ENCODE measurements around the gene OTOG.

Gene OTOG

DNA sequence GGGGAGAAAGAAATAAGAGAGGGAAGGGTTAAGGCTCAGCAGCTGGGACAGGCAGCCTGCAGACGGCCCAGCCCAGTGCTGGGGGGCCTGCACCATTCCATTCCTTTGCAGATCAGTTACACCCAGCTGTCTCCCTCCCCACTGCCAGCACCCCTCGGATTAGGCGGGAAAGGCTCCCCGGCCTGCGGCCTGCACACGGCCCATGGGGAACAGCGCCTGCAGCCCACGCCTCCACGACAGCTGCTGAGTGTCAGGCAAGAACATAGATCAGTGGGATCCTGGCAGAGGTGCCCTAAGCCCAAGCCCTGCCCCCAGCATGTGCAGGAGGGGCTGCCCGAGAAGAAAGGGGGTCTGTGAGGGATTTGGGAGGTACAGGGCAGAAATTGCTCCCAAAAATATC lies 106.6 kb downstream of the OTOG start:
- no peak for DNase-seq

GRCh38 chr11:17655682-17656081 lies 108.6 kb downstream of the OTOG start:
- no peak for DNase-seq

DNA sequence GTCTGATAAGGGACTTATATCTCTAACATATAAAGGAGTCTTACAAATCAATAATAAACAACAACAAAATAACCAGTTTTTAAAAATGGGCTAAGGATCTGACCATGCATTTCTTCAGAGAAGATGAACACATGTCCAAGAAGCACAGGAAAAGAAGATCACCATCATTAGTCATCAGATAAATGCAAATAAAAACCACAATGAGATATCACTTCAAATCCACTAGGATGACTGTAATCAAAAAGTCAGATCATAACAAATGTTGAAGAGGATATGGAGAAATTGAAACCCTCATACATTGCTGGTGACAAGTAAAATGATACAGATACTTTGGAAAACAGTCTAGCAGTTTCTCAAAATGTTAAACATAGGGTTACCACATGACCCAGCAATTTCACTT lies 111.2 kb downstream of the OTOG start:
- no peak for DNase-seq

GRCh38 chr11:17668166-17668565 lies 121.1 kb downstream of the OTOG start:
- no peak for DNase-seq

DNA sequence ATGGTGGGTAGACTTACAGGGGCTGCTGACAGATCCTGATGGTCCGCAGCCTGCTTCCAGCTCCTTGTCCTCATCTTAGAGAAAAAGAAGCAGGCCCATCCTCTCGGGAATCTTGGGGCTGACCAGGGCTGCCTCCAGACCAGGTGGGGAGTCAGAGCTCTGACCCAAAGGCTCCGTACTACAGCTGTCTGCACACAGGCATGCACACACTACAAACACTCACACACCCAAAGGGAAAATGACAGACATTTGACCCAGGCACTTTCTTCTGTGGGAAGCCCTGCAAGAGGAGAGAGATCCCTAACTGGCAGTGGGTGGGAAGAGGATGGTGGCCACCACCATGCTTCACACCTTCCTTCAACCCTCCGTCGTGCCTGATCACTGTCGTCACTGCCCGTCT lies 125.4 kb downstream of the OTOG start:
- no peak for DNase-seq

- no peak for DNase-seq
These were observed 126.9 kb downstream of the OTOG start for GRCh38 chr11:17673951-17674350.

- no peak for DNase-seq
These were observed 135.8 kb downstream of the OTOG start for GRCh38 chr11:17682848-17683247.

DNA sequence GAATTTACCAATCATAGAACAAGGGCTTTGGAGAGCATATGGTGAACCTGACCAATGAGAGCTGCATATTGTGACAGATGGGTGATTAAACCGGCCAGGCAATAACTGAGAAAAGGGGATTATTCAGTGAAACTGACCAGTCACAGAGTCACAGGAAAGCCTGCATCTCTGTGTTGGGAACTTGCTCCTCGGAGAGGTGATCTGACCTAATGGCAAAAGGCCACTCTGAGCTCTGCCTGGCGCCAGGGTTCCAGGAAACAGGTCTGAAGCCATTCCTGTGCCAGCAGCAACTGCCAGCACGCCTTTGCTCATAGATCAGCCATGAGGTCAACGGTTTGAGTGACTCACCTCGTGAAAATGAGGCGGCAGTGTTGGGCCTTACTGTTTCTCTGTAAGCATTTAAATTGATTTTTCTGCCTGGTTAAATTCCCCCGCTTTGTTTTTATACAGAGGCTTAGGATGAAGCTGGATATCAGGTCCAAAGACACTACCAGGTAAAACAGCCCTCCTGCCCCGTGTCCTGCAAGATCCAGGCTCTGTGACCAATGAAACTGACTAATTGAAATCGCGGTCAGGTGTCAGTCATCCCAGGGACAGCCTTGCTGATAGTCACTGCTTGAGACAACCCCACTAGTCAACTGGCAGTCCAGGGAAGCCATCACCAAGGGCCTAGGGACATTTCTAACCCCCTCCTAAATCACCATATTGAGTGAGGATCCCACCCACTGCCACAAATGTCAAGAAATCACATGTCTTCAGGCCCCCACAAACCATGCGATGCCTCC lies 136.5 kb downstream of the OTOG start:
- DNase-seq, result no peak

GRCh38 chr11:17684550-17684949 lies 137.5 kb downstream of the OTOG start:
- no peak for DNase-seq

- no peak for DNase-seq
These were observed 139.3 kb downstream of the OTOG start for GRCh38 chr11:17686231-17686980.

- DNase-seq, result no peak
These were observed 141.0 kb downstream of the OTOG start for GRCh38 chr11:17687946-17688670.

DNA sequence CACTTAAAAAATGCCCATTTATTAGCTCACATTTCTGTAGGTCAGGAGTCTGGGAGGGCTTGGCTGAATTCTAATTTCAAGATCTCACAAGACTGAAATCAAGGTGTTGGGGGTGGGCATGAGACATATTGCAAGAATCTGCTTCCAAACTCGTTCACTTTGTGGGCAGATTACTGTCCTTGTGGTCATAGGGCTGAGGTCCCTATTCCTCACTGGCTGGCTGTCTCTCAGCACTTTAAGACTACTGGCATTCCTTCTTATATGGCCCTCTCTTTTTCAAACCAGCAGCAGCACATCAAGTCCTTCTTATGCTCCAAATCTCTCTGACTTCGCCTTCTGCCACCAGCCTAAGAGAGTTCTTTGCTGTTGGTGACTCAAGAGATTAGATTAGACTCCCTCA lies 144.5 kb downstream of the OTOG start:
- DNase-seq, result no peak

- DNase-seq, result no peak
These were observed 144.9 kb downstream of the OTOG start for GRCh38 chr11:17691976-17692375.

DNA sequence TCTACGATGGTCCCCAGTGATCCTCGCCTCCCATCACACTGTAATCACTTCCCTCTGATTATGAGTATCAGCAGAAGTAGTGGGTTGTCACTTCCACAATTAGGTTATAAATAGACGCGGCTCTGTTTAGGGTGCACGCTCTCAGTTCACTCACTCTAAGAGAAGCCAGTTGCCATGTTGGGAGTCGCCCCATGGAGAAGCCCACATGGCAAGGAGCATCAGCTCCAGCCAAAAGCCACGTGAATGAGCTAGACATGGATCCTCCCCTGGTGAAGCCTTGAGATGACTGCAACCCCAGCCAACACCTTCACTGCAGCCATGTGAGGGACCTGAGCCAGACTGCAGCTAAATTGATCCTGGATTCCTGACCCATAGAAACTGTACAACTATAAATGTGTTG lies 145.9 kb downstream of the OTOG start:
- DNase-seq, result no peak

GRCh38 chr11:17693531-17693930 lies 146.5 kb downstream of the OTOG start:
- no peak for DNase-seq

DNA sequence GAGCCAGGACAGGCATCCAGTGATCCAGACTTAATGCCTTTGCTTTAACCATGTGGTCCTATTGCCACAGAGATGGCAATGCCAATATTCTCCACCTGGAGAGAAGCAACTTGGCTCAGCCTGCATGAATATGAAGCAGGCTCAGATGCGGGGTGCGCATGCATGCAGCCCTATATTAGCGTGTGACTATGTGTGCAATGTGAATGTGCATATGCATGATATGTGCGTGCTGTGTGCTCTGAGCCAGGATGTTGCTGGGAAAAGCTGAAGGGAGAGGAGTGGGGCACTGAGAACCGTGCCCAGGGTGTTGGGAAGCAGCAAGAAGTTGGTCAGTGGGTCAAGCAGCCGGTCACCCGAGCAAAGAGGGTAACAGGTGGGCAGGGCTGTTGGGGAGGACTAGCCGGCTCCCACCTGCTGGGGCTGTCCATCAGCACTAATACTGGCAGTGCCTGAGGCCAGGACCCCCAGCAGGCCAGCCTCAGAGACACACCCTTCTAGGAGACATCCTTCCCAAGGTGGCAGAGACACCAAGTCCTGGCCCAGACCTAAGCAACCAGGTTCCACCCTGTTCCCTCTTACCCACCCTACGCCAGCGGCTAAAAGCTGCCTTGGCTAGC lies 147.5 kb downstream of the OTOG start:
- no peak for DNase-seq

GRCh38 chr11:17695454-17696441 lies 148.7 kb downstream of the OTOG start:
- no peak for DNase-seq

GRCh38 chr11:17696741-17697140 lies 149.7 kb downstream of the OTOG start:
- no peak for DNase-seq

Measured in activated CD8-positive, alpha-beta memory T cell treated with anti-CD3 and anti-CD28 coated beads, Interleukin-2, amount 50 U/mL, for 4 hours (primary cell).